ENCODE measurements around the gene RAD51B. TPM values are rescaled to one million over a fixed set of nuclear protein-coding genes. Genes with fewer than 3 reads are reported as not detected.

Gene RAD51B
- polyA plus RNA-seq, 1 donor (not counting 4 experiments of a cell fraction or from before 2014, with no cell fraction given) = 13.3 TPM

GRCh38 chr14:68482772-68483395 lies 663.3 kb downstream of the RAD51B start:
- dilution Hi-C loops (cut with MboI; ENCODE audit: extremely low pct_ligation_motif_present, low sequenced_read_pairs) = no loop called here
- no peaks in the 10 kb centered on the region for H3K79me2 ChIP-seq (ENCODE audit: control insufficient read depth, insufficient read depth, low read length)
- H3K9me1 ChIP-seq (ENCODE audit: control insufficient read depth, extremely low read depth, insufficient read depth, low read length) = no peaks in the 10 kb centered on the region
- no peak overlapping the region for H2AFZ ChIP-seq (ENCODE audit: control insufficient read depth, low read length)
- H3K4me2 ChIP-seq (ENCODE audit: control insufficient read depth, extremely low read depth, insufficient read depth, low read depth, low read length) = no peak overlapping the region
- peaks cover 23% of the 10 kb centered on the region for H3K4me1 ChIP-seq (ENCODE audit: control insufficient read depth, extremely low read depth, insufficient read depth, low read length)
- H3K9ac ChIP-seq (ENCODE audit: control insufficient read depth, extremely low read depth, insufficient read depth, low read length) = no peak overlapping the region
- H3K27ac ChIP-seq (ENCODE audit: control insufficient read depth, insufficient read depth, low read length) = no peak overlapping the region
- FAIRE-seq (no peak), DNase-seq (ENCODE audit: low read depth, low spot score) (no peak)
- H3K36me3 ChIP-seq (ENCODE audit: control insufficient read depth in 2 of 2, extremely low read depth in 1 of 2, insufficient read depth in 2 of 2, low read length in 2 of 2) = no peaks in the 10 kb centered on the region
- H3K9me3 ChIP-seq (ENCODE audit: control insufficient read depth, low read depth, low read length) = no peaks in the 10 kb centered on the region
- H4K20me1 ChIP-seq (ENCODE audit: control insufficient read depth, extremely low read depth, insufficient read depth, low read length) = no peaks in the 10 kb centered on the region
- H3K4me3 ChIP-seq (ENCODE audit: control insufficient read depth in 2 of 3, extremely low read depth in 1 of 3, insufficient read depth in 2 of 3, low read depth in 1 of 3, low read length in 3 of 3) = no peak overlapping the region
- no peaks in the 10 kb centered on the region for H3K27me3 ChIP-seq (ENCODE audit: control insufficient read depth, extremely low read depth, insufficient read depth, low read length)
- TF ChIP-seq, protein P1, sequence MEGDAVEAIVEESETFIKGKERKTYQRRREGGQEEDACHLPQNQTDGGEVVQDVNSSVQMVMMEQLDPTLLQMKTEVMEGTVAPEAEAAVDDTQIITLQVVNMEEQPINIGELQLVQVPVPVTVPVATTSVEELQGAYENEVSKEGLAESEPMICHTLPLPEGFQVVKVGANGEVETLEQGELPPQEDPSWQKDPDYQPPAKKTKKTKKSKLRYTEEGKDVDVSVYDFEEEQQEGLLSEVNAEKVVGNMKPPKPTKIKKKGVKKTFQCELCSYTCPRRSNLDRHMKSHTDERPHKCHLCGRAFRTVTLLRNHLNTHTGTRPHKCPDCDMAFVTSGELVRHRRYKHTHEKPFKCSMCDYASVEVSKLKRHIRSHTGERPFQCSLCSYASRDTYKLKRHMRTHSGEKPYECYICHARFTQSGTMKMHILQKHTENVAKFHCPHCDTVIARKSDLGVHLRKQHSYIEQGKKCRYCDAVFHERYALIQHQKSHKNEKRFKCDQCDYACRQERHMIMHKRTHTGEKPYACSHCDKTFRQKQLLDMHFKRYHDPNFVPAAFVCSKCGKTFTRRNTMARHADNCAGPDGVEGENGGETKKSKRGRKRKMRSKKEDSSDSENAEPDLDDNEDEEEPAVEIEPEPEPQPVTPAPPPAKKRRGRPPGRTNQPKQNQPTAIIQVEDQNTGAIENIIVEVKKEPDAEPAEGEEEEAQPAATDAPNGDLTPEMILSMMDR (optimal IDR thresholded peaks at IDR 0.05 in 1 of 3, IDR thresholded peaks at IDR 0.05 in 1 of 3, conservative IDR thresholded peaks at IDR 0.05 in 1 of 3; ENCODE audit: extremely low read depth in 1 of 3, insufficient read depth in 2 of 3, low read length in 3 of 3) = no peak
- no peak for TF ChIP-seq EZH2 (IDR thresholded peaks at IDR 0.05; ENCODE audit: low read length)

- no peaks in the 10 kb centered on the region for H3K27me3 ChIP-seq (ENCODE audit: control insufficient read depth, extremely low read depth, insufficient read depth, low read length)
- FAIRE-seq (no peak), DNase-seq (ENCODE audit: low read depth, low spot score) (no peak)
- peaks cover 24% of the 10 kb centered on the region for H3K4me1 ChIP-seq (ENCODE audit: control insufficient read depth, extremely low read depth, insufficient read depth, low read length)
- TF ChIP-seq EZH2 (IDR thresholded peaks at IDR 0.05; ENCODE audit: low read length) = no peak
- TF ChIP-seq, protein P1 (optimal IDR thresholded peaks at IDR 0.05 in 1 of 3, IDR thresholded peaks at IDR 0.05 in 1 of 3, conservative IDR thresholded peaks at IDR 0.05 in 1 of 3; ENCODE audit: extremely low read depth in 1 of 3, insufficient read depth in 2 of 3, low read length in 3 of 3) = no peak
- H3K9ac ChIP-seq (ENCODE audit: control insufficient read depth, extremely low read depth, insufficient read depth, low read length) = no peak overlapping the region
- no peaks in the 10 kb centered on the region for H3K9me3 ChIP-seq (ENCODE audit: control insufficient read depth, low read depth, low read length)
- H3K4me2 ChIP-seq (ENCODE audit: control insufficient read depth, extremely low read depth, insufficient read depth, low read depth, low read length) = no peak overlapping the region
- no peak overlapping the region for H3K4me3 ChIP-seq (ENCODE audit: control insufficient read depth in 2 of 3, extremely low read depth in 1 of 3, insufficient read depth in 2 of 3, low read depth in 1 of 3, low read length in 3 of 3)
- H4K20me1 ChIP-seq (ENCODE audit: control insufficient read depth, extremely low read depth, insufficient read depth, low read length) = no peaks in the 10 kb centered on the region
- no peak overlapping the region for H2AFZ ChIP-seq (ENCODE audit: control insufficient read depth, low read length)
- no peaks in the 10 kb centered on the region for H3K9me1 ChIP-seq (ENCODE audit: control insufficient read depth, extremely low read depth, insufficient read depth, low read length)
- dilution Hi-C loops (cut with MboI; ENCODE audit: extremely low pct_ligation_motif_present, low sequenced_read_pairs) = no loop called here
- no peaks in the 10 kb centered on the region for H3K36me3 ChIP-seq (ENCODE audit: control insufficient read depth in 2 of 2, extremely low read depth in 1 of 2, insufficient read depth in 2 of 2, low read length in 2 of 2)
- H3K79me2 ChIP-seq (ENCODE audit: control insufficient read depth, insufficient read depth, low read length) = no peaks in the 10 kb centered on the region
- H3K27ac ChIP-seq (ENCODE audit: control insufficient read depth, insufficient read depth, low read length) = no peak overlapping the region
Observed at GRCh38 chr14:68486033-68486732, 666.6 kb downstream of the RAD51B start.

Data from keratinocyte (primary cell).